Activated CD4-positive, alpha-beta T cell treated with anti-CD3 and anti-CD28 coated beads, Interleukin-2, amount 50 U/mL, for 16 hours (primary cell): ENCODE results near the gene OSM.
A peak's percentile ranks its signal among the peaks of the same experiment; 100 is the strongest.

ENCODE experiments used
- DNase-seq: peaks from one replicate; pipeline ENCODE4 v3.0.0-alpha.2; 2020

OSM gene

DNA sequence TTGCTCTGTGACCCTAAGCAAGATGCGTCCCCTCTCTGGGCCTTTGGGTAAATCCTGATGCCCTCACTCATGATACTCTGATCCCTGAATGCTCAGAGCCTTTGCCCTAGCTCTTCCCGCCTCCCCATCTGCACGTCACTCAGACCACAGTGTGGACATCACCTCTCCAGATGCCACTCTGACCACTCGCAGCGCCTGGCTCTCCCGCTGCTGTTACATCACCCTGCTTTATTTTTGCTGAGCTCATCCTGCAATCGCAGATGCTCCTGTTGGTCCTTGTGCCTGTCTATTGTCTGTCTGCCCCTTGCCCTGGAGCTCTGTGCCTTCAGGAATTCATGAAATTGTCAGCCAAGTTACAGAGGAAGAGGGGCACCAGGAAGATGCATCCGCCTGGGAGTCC lies 5.5 kb downstream of the OSM start:
- peak; percentile 36 for DNase-seq

DNA sequence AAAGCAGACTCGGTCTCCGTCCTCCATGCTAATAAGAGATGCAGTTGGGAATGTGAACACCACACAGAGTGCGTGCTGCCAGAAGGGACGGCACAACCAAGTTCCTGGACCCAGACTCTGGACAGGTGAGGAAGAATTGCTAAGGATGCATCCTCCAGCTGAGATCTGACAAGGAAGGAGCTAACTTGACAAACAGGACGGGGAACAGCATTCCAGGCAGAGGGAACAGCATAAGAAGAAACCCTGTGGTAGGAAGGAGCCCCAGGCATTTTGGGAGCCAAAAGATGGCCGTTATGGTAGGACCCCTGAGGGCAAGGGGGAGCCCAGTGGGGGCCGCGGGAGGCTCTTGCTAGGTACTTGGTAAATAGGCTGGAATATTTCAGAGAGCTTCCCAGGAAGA lies 6.0 kb downstream of the OSM start:
- DNase-seq: no peak

DNA sequence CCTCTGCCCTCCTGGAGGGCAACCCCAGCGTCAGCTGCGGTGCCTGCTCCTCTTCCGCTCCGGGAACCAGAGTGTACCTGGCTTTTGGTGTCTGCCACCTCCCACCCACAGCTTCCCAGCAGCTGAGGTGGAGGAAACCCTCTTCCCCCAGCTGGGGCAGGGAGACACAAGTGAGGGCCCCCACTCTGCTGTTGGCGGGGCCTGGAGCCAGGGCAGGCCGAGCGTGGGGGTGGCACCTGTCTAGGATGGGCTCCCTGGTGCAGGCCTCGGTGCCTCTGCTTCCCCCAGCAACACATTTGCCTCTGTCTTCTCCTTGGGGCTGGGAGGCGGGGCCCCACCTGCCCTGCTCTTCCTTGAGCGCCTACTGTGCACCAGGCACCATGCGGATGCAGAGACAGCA lies 6.4 kb downstream of the OSM start:
- DNase-seq: no peak

DNA sequence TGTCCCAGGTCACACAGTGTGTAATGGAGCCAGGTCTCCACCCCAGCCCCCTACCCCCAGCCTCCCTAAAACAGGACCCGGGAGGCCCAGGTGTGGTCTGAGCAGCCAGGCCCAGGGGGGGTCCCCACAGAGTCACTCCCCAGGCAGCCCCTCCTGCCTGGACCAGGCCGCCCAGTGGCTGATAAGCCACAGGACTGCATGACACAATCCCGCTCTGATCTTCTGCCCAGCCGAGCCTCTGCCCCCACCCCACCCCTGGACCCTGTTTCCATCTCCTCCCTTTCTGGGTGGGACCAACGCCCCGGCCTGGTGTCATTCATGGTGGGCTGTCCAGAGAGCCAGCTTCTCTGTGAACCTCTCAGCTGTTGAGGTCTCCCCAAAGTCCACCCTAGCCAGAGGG lies 12.3 kb downstream of the OSM start:
- DNase-seq: no peak

DNA sequence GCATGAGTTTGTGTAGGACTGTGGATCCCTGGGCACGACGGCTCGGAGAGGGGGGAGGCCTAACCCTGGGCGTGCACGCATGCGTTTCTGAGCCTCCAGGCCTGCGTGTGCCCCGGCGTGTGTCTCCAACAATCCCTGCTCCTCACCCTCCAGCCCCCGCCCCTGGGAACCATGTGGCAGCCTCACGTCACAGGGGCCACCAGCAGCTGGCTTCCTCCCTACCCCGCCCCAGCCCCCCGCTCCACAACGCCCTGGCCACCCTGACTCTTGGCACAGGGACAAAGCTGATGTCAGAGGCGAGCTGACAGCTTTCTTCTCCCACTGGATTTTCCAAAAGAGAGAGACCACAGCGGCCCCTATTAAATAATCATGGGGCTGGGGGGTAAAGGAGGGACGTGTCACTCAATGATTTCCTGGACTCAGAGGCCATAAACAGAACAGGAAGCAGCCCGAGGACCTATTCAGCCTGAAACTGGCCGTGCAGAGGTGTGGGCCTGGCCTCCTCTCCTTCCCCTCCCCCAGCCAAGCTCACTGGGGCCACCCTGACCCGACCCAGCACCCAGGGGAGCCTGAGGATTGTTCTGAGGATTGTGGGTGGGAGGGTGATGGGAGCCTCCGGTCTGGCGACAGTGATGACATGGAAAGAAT lies 13.3 kb downstream of the OSM start:
- peak; percentile 38 for DNase-seq

DNA sequence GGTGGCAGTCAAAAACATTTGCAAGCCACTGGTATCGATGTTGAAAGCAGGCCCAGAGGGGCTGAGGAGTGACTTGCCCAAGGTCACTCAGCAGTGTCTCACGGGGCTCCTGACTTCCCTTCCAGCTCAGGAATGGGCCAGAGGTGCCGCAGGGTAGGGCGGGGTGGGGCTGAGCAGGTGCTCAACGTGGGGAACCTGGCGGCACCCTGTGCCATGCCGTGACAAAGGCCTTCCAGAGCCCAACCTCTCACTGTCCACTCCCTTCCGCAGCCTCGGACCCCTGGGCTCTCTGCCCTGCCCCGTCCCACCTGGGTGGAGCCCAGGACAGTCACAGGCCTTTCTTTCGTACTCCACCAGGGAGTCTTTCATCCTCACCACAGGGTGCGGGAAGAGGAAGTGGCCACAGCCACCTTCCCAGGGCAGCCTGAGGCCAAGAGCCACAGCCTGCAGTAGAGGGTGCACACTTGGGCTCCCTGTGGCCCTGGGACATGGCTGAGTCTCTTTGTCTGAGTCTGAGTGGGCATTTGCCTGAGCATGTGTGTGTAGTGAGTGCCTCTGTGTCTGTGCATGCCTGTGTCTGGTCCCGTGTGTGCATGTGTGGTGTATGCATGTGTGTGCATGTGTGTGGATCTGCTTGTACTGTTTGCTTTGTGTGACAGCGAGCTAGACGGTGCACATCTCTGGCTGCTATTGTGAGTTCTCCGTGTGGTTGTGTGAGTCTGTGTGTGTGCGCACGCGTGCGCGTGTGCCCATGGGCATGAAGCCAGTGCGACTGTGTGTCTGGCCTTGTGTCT lies 14.0 kb downstream of the OSM start:
- DNase-seq: no peak

DNA sequence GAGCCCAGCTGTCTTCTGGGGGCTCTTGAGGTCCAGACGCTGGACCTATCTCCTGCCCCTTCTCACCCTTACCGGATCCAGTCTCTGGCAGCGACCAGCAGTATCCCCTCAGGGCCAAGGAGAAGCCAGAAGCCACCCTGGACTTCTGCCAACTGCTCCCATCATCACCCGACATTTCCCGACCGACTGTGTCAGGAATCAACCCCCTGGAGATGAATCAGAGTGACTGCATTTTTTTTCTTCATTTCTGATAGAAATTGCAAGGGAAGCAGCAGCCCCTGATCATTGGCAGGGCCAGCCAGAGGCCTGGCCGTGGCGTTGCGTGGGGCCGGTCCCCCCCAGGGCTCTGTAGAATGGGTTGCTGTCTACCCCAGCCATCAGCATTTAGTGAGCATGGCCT lies 14.9 kb downstream of the OSM start:
- no peak for DNase-seq

DNA sequence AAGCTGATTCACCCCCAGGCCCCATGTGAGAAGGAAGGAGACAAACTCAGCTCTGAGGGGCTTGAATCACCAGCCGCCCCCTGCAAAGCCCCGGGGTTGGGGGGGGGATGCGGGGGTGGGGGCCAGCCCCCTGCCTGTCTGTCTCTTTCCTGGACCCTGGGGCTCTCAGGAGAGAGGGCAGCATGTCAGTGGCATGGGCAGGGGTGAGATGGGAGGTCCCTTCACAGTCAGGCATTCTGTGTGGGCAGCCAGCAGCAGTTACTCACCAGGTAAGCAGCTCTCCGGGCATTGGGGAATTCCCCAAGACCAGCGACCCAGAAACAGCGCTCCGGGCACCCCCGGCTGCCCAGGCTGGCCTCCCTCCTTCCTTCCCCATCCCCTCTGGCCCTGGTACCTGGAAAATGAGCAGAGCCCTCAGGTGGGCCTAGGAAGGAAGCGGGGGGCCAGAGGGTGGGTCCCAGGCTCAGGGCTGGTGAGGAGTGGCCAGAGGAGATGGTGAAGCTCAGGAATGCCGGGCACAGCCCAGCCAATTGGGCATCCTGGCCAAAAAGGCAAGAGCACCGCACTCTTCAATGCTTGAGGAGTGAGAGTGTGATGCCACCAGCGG lies 15.9 kb downstream of the OSM start:
- DNase-seq: peak; percentile 43

DNA sequence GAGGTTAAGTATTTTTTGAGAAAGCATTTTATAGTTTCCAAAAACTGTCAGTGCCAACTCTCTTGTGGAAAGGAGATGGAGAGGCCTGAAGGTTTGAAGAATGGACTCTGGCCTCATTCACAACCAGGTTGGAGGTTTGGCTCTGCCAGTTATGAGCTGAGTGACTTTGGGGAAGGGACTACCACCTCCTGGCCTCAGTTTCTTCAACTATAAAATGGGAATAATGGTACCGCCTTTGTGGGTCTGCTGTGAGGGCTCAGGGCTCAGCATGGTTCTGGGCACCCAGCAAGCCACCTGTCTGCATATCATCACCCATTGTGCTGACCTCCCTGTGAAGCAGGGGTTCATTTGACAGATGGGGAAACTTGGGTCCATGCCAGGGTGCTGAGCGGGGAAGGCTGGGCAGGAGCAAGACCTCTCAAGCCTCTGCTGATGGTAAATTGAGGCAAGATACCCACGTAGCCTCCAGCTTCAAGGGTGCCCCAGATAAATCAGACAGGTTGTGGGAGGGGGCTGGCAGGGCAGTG lies 16.5 kb downstream of the OSM start:
- DNase-seq: no peak

DNA sequence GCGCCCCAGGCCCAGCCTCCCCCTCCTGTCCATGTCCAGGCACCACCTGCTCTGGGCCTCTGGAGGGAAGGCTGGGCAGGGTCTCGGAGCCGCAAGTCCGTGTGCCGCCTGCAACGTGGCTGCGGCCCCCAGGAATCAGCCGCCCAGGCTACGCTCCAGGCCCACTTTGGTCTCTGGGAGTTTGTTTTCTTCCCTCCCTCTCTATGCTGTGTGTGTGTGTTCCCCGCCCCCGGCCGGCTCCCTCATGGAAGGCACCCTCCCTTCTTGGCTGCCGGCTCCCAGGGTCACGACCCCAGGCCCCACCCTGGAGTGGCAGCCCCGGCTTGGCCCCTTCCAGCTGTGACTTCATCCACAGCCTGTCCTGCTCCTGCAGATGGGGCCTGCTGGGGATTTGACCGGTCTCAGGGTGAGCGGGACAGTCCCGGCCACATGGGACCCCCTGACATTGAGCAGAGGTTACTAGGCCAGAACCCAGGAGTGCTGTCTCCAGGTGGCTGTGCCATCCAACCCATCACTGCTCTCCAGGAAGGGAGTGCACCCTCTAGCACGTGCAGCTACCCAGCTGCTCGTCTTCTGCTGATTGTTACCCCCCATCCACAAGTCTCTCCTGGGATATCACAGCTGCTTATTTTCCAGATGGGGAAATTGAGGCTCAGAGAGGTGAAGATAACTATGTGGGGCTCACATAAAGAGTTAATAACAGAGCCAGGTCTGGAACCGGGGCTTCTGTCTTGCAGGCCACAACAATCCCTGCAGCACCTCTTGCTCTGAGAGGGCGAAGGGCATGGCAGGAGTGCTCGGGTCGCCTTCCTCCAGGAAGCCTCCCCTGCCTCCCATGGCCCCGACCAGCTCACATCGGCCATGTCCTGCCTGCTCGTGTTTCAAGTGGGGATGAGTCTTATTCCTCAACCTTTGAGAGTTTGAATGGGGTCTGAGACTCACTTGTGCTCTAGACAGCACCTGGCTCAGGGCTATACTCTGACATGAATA lies 17.3 kb downstream of the OSM start:
- DNase-seq: no peak

DNA sequence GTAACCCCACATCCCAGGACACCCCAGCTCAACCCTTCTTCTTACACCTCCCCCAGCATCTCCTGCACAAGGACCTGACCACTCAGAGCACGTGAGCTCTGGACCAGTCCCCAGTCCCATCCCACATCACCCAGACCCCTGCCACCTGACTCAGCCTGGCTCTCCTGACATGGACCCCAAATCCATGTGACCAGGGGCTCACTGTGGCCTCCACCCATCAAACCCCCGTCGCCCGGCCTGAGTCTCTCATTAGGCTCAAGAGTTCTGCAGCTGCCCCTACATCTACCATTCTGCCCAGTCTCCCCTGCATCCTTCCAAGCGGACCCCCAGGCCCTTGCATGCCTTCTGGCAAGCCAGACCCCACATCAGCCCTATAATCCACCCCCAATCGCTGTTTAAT lies 18.2 kb downstream of the OSM start:
- DNase-seq: no peak

DNA sequence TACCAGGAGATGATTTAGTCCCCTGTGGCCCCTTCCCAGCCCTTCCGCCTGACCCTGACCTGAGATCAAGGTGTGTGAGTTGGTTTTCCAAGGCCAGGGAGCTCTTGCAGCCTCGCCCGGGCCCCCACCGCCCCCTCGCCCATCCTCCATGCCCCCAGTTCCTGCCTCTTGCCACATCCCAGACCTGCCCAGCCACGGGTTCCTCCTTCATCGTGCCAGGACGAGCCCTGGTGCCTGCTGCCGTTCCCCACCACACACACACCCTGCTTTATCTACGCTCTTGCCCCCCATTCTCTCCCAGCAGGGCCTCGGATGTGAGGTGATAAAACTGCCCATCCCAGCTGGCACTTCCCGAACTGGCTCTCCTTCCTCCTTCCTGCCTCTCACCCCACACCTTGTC lies 18.7 kb downstream of the OSM start:
- no peak for DNase-seq

DNA sequence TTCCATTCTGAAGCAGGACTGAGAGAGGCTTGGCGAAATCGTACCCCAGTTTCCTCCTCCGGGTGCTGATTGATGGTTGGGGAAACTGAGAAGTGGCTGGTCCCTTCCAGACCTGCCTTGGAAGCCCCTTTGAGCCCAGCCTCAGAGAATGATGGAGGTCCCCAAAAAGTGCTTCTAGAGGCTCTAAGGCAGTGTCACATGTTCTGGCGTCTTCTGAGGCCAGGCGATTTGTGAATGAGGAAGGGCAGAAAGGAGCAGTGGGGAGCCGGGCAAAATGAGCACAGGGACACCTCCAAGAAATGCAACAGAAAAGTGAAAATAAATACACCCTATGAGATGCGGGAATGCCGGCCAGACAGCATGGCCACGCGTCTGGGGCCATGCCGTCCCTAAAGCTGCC lies 19.1 kb downstream of the OSM start:
- DNase-seq: no peak

DNA sequence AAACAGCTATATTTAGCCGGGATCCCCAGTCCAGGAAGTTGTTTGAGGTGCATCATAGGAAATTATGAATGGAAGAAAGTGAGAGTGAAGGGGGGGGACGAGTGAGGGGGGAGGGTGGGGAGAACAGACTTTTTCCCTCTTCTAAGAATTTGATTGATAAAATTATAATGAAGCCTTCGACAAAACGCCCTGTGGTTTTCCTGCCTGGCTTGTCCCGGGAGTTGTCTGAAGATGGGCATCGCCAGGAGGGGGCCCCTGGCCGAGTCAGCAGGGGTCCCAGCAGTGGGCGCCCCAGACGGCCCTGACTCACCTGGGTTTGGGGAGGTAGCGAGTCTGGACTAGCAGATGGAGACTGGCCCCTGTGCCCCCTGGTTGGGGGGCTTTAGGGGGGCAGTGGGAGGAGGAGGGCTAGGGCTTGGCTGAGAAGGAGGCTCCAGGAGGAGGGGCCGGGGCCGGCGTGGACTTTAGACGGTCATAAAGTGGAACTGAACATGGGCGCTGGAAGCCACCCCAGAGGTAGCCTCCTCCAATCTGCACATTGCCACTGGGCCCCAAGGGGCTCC lies 19.8 kb downstream of the OSM start:
- DNase-seq: no peak

DNA sequence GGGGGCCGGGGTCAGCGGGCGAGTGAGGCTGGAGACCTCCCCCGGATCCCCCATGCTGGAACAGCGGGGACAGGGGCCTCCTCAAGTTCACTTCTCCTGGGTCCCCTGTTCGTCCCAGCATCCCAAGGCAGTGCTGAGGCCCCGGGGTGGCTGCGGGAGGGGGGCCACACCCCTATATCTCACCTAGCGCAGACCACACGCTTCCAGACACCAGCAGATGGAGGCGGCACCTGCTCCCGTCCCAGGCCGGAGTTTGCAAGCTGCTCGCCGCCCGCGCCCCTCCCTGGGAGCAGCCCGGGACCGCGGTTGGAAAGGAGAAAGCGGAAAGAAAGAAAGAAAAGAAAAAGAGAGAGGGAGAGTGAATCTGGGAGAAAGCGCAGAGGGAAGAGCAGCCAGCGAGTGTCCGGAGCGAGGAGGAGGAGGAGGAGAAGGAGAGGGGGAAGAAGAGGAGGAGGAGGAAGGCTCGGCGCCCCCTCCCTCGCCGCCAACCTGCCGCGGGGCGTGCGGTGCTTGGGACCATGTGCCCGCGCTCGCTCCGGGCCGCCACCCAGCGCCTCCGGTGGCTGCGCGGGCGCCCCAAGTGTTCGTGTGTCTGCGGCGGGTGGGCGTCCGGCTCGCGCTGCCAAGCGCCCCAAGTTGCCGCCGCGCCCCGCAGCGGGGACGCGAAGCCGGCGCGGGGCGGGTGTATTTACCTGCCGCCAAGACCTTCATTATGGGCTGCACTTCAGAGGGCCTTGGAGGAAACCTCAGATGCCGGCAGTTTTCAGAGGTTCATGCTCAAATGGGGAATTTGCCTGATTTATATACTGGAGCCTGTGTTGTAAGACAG lies 20.5 kb downstream of the OSM start, which contains the start of gene LIF:
Gene LIF (minus strand): TSS at position 775 of the 829 bp plus-strand sequence. CDS start 64 bp downstream, at position 711.
- DNase-seq: peak; percentile 83

DNA sequence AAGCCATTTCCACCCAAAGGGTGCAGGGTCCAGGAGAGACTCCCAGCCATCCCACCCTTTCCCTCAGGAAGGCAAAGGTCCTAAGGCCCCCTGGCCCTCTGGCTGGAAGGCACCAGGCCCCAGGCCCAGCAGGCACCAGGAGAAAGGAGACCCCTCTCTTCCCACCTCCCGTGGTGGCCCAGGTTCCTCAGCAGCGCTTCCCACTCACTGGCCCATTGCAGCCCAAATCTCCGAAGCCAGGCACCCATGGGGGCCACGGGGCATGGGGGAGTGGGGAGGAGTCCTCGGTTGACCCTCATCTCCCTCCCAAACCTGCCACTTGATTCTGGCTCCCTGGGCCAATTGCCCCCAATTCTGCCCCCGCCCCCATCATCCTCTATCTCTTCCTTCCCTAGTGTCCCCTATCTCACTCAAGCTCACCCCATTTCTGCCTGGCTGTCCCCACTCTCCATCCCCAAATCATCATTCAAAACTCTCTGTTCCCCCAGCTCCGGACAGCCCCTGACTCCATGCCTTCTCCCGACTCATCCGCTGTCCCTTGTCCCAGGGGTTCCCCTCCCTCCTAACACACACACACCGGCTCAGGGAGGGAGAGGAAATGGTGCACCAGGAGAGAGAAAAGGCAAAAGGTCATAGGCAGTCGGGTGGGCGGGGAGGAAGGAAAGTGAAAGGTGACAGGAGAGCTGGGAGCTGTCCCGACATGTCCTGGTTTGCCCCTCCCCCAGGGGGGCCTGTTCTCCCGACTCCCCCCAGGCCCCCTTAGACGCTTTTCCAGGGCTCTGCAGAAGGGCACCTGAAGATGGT lies 21.3 kb downstream of the OSM start:
- DNase-seq: peak; percentile 63

DNA sequence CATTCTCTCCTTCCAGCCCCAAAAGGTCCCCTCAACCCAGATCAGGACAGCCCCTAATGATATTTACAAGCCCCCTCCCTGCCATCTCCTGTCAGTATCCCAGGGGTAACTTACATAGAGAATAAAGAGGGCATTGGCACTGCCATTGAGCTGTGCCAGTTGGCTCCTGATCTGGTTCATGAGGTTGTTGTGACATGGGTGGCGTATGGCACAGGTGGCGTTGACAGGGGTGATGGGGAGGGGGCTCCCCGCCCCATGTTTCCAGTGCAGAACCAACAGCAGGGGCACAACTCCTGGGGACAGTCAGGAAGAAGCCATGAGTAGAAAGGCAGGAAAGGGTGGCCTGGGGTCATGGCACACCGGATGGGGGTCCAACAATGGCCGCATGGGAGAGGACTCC lies 22.0 kb downstream of the OSM start:
- peak; percentile 36 for DNase-seq

DNA sequence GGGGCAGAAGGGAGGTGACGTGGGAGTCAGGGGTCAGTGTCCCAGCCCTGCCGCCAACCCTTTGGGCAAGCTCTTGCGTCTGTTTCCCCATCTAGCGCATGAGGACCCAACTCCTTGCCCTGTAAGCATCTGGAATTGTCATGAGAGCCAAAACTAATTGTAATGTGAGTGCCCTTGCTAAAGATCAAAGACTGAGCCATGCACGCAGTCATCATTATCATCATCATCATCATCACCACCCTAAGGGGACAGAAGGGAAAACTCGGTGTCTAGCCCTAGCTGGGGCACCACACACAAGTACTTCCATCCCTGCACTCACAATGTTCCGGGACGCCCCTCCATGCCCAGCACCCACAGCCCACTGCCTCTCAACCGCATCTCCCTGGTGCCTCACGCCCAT lies 22.6 kb downstream of the OSM start:
- DNase-seq: peak; percentile 45

DNA sequence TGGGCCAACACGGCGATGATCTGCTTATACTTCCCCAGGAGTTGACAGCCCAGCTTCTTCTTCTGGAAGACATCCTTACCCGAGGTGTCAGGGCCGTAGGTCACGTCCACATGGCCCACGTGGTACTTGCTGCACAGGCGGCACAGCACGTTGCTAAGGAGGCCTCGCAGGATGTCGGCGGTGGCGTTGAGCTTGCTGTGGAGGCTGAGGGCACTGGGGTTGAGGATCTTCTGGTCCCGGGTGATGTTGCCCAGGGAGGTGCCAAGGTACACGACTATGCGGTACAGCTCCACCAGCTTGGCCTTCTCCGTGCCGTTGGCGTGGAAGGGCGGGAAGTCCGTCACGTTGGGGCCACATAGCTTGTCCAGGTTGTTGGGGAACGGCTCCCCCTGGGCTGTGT lies 23.0 kb downstream of the OSM start:
- peak; percentile 56 for DNase-seq

DNA sequence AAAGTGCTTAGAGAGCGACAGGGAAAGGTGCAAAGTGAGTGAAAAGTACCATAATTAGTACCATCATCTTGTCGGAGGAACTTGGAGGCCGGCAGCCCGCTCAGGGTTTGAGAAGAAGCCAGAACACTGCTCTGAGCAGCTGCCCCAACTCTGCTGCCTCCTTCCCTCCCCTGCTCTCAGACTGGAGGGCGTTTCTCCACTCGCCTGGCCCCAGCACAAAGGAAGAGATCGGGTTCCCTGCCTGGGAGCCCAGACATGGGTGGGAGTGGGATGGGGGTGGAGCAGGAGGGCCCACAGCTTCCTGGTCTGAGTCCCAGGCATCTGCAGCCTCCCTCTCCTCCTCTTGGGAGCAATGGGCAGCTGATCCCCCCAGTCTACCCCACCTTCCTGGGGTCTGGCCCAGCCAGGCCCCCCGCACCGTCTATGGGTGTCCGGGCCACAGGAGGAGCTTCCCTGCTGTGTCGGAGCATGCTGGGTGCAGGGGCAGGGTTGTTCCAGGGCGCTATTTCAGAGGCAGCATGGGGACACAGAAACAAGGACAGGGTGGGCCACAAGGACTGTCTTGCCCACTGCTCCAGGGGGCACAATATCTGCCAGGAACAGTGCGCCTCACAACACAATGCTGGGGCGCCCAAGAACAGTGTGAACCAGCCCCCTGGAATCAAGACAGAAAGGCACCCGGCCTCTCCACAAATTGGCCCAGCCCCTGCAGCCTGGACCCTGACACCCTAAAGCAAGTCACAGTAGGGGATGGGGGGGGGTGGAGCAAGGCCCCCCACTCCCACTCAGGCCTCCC lies 24.9 kb downstream of the OSM start:
- DNase-seq: peak; percentile 38
